BLaER1 treated with 17β-estradiol and CSF1 and Interleukin-3, amounts not matched to agents 10 nM and 100 nM (cell line): ENCODE data around the gene ALPK1.
"Not testable (repeated sequence)": the region's sequence is repeated elsewhere in the genome, so short reads cannot be mapped to it uniquely, and the experiment has no call there.

Experiments
- H3K27ac ChIP-seq, 11 experiments: shearing (Covaris generic); formaldehyde crosslinking; 2 replicates each; pipeline ENCODE4 v1.8.1; 2022
- H3K27me3 ChIP-seq, 11 experiments: shearing (Covaris generic); formaldehyde crosslinking; 2 replicates each; pipeline ENCODE4 v1.8.1; 2022
- H3K36me3 ChIP-seq, 11 experiments: shearing (Covaris generic); formaldehyde crosslinking; 2 replicates each; pipeline ENCODE4 v1.8.1; 2022
- H3K4me1 ChIP-seq, 10 experiments: shearing (Covaris generic); formaldehyde crosslinking; 2 replicates each; pipeline ENCODE4 v1.8.1; 2022
- H3K4me2 ChIP-seq, 11 experiments: shearing (Covaris generic); formaldehyde crosslinking; 2 replicates each; pipeline ENCODE4 v1.8.1; 2022
- H3K4me3 ChIP-seq, 10 experiments: shearing (Covaris generic); formaldehyde crosslinking; 2 replicates each; pipeline ENCODE4 v1.8.1; 2022
- H3K9ac ChIP-seq, 11 experiments: shearing (Covaris generic); formaldehyde crosslinking; 2 replicates each; pipeline ENCODE4 v1.8.1; 2022
- H3K9me3 ChIP-seq, 11 experiments: shearing (Covaris generic); formaldehyde crosslinking; replicated peaks in 1 of 11; 2 replicates each; pipeline ENCODE4 v1.8.1; 2022
- H4K20me1 ChIP-seq, 11 experiments: shearing (Covaris generic); formaldehyde crosslinking; 2 replicates each; pipeline ENCODE4 v1.8.1; 2022
- Cebpa-rat ChIP-seq, 11 experiments: shearing (Covaris generic); IDR thresholded peaks; 2 replicates each; pipeline ENCODE4 v1.8.1; 2022

The ALPK1 gene

GRCh38 chr4:112448306-112449132, 151.3 kb downstream of the ALPK1 start:
- no peak for TF ChIP-seq Cebpa-rat (IDR thresholded peaks at IDR 0.05)
- no peaks in the 10 kb centered on the region for H3K27me3 ChIP-seq
- H3K4me1 ChIP-seq: no peaks in the 10 kb centered on the region
- H3K9me3 ChIP-seq: peaks cover 6 to 23% (median 13%) of the 10 kb centered on the region in 11 experiments; a peak in 21 of 22 replicates
- no peak overlapping the region for H3K4me2 ChIP-seq
- H4K20me1 ChIP-seq: no peaks in the 10 kb centered on the region
- H3K27ac ChIP-seq: no peak overlapping the region
- H3K4me3 ChIP-seq: no peak overlapping the region
- no peak overlapping the region for H3K9ac ChIP-seq
- H3K36me3 ChIP-seq: peaks cover 0 to 12% (median 0%) of the 10 kb centered on the region in 11 experiments; a peak in 2 of 22 replicates

GRCh38 chr4:112449708-112450107, 152.5 kb downstream of the ALPK1 start:
- Histone ChIP-seq H3K4me2 (no peak overlapping the region), H3K9me3 (peaks cover 6 to 15% (median 12%) of the 10 kb centered on the region in 11 experiments; a peak in 21 of 22 replicates), H3K27me3 (no peaks in the 10 kb centered on the region), H3K27ac (no peak overlapping the region), H3K36me3 (peaks cover 0 to 11% (median 0%) of the 10 kb centered on the region in 11 experiments; a peak in 1 of 22 replicates), H3K4me3 (no peak overlapping the region), H4K20me1 (no peaks in the 10 kb centered on the region), H3K9ac (no peak overlapping the region), H3K4me1 (no peaks in the 10 kb centered on the region)
- no peak for TF ChIP-seq Cebpa-rat (IDR thresholded peaks at IDR 0.05)

GRCh38 chr4:112451104-112451503, 153.9 kb downstream of the ALPK1 start:
- Histone ChIP-seq H3K27ac (no peak overlapping the region), H3K4me3 (no peak overlapping the region), H3K4me2 (no peak overlapping the region), H3K36me3 (peaks cover 0 to 5% (median 0%) of the 10 kb centered on the region in 11 experiments; a peak in 1 of 22 replicates), H3K4me1 (no peaks in the 10 kb centered on the region), H3K27me3 (no peaks in the 10 kb centered on the region), H3K9ac (no peak overlapping the region), H3K9me3 (peaks cover 0 to 7% (median under 1%) of the 10 kb centered on the region in 11 experiments; a peak in 13 of 22 replicates), H4K20me1 (no peaks in the 10 kb centered on the region)
- TF ChIP-seq Cebpa-rat (IDR thresholded peaks at IDR 0.05): no peak

- no peak overlapping the region for H3K4me3 ChIP-seq
- no peaks in the 10 kb centered on the region for H4K20me1 ChIP-seq
- H3K27ac ChIP-seq: no peak overlapping the region
- peaks cover 0 to 5% (median 0%) of the 10 kb centered on the region in 11 experiments; a peak in 1 of 22 replicates for H3K36me3 ChIP-seq
- no peak overlapping the region for H3K4me2 ChIP-seq
- H3K4me1 ChIP-seq: no peaks in the 10 kb centered on the region
- H3K9me3 ChIP-seq: peaks cover 0 to 7% (median 0%) of the 10 kb centered on the region in 11 experiments; a peak in 3 of 22 replicates
- TF ChIP-seq Cebpa-rat (IDR thresholded peaks at IDR 0.05): no peak
- no peak overlapping the region for H3K9ac ChIP-seq
- no peaks in the 10 kb centered on the region for H3K27me3 ChIP-seq
Measured at GRCh38 chr4:112451831-112452230, 154.7 kb downstream of the ALPK1 start.

- Histone ChIP-seq H3K9me3 (peaks cover 0 to 17% (median 3%) of the 10 kb centered on the region in 11 experiments; a peak in 8 of 22 replicates), H3K4me1 (no peaks in the 10 kb centered on the region), H3K36me3 (no peaks in the 10 kb centered on the region), H3K4me2 (no peak overlapping the region), H3K27me3 (no peaks in the 10 kb centered on the region), H3K9ac (no peak overlapping the region), H4K20me1 (no peaks in the 10 kb centered on the region), H3K27ac (no peak overlapping the region), H3K4me3 (no peak overlapping the region)
- TF ChIP-seq Cebpa-rat (IDR thresholded peaks at IDR 0.05): no peak
Measured at GRCh38 chr4:112453321-112453720, 156.2 kb downstream of the ALPK1 start.

GRCh38 chr4:112472318-112472717, 175.1 kb downstream of the ALPK1 start:
- no peaks in the 10 kb centered on the region for H3K27me3 ChIP-seq
- no peaks in the 10 kb centered on the region for H4K20me1 ChIP-seq
- H3K9me3 ChIP-seq: no peaks in the 10 kb centered on the region
- H3K27ac ChIP-seq: no peak overlapping the region
- H3K4me2 ChIP-seq: no peak overlapping the region
- H3K36me3 ChIP-seq: no peaks in the 10 kb centered on the region
- no peak overlapping the region for H3K9ac ChIP-seq
- H3K4me3 ChIP-seq: no peak overlapping the region
- no peaks in the 10 kb centered on the region for H3K4me1 ChIP-seq
- TF ChIP-seq Cebpa-rat (IDR thresholded peaks at IDR 0.05): no peak

GRCh38 chr4:112473985-112474384, 176.8 kb downstream of the ALPK1 start:
- Histone ChIP-seq H3K27ac (no peak overlapping the region), H3K27me3 (no peaks in the 10 kb centered on the region), H3K4me2 (no peak overlapping the region), H3K9ac (no peak overlapping the region), H3K9me3 (no peaks in the 10 kb centered on the region), H3K36me3 (no peaks in the 10 kb centered on the region), H4K20me1 (no peaks in the 10 kb centered on the region), H3K4me1 (no peaks in the 10 kb centered on the region), H3K4me3 (no peak overlapping the region)
- TF ChIP-seq Cebpa-rat (IDR thresholded peaks at IDR 0.05): no peak

GRCh38 chr4:112485930-112486329, 188.8 kb downstream of the ALPK1 start:
- H3K4me3 ChIP-seq: no peak overlapping the region
- H3K4me2 ChIP-seq: no peak overlapping the region
- H3K36me3 ChIP-seq: no peaks in the 10 kb centered on the region
- peaks cover 32 to 40% (median 37%) of the 10 kb centered on the region in 11 experiments for H3K9me3 ChIP-seq
- H4K20me1 ChIP-seq: no peaks in the 10 kb centered on the region
- H3K27ac ChIP-seq: no peak overlapping the region
- no peaks in the 10 kb centered on the region for H3K4me1 ChIP-seq
- no peak overlapping the region for H3K9ac ChIP-seq
- no peak for TF ChIP-seq Cebpa-rat (IDR thresholded peaks at IDR 0.05)
- H3K27me3 ChIP-seq: no peaks in the 10 kb centered on the region

- not testable (repeated sequence) for H3K4me1 ChIP-seq, H3K4me2 ChIP-seq, H3K4me3 ChIP-seq, H3K9ac ChIP-seq, H4K20me1 ChIP-seq, H3K27ac ChIP-seq, H3K36me3 ChIP-seq, H3K27me3 ChIP-seq
- peaks cover 33 to 45% (median 39%) of the 10 kb centered on the region in 11 experiments for H3K9me3 ChIP-seq
Measured at GRCh38 chr4:112490808-112491207, 193.6 kb downstream of the ALPK1 start.
